Cardiac fibroblast (primary cell): ENCODE data around the gene TREM2.

Experiments
- DNase-seq, 2 donors: peaks; one replicate each; pipeline versions ENCODE4 v3.0.0 to v3.0.0-alpha.2; 2010; ENCODE audit warnings: low read depth in 2 of 2
- H3K4me3 ChIP-seq, 2 donors: replicated peaks in 1 of 2; 1 replicate in 1 of 2; 2 replicates in 1 of 2; pipeline ENCODE4 v1.5.1; 2011; ENCODE audit warnings: low read depth in 2 of 2, low read length in 2 of 2, mild to moderate bottlenecking in 2 of 2, moderate library complexity in 1 of 2
- CTCF ChIP-seq: IDR thresholded peaks from one replicate; pipeline ENCODE4 v1.5.1; 2011; ENCODE audit warnings: low read depth, mild to moderate bottlenecking, low read length, inconsistent platforms

The TREM2 gene

DNA sequence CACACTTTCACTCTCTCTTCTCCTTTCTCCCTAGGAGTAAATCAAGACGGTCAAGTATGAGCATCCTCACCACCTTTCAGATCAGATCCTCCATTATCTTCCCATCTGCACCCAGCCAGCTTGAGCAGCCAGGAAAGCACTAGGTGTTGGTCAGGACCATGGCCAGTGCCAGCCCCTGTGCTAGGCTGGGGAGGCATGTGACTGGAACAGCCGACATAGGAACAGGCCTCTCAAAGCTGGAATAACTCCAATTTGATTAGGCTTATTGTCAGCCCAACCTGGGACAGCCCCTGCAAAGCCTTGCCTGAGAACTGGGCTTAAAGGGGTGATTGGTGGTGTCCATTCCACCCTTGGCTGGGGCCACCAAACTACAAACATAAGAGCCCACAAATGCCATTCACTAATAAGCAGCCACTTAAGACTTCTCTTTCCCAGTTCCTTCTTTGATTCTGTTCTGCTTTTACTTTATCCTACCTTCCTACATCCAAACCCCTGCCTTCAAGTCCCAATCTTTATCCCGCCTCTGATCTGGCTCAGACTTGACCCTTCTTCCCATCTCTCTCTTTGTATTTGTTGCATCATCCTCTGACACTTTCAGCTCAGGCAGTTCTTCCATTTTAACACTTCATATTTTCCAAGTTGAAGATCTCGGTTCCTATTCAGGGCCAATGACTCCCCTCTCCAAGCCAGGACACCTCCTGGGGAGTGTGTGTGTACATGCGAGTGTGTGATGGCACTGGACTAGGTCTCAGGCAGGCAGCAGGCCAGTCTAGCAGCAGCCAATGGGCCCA lies 4.5 kb upstream of the TREM2 start:
- no peak for TF ChIP-seq CTCF
- H3K4me3 ChIP-seq = no peak overlapping the region
- DNase-seq = peak; percentile 15 to 22

GRCh38 chr6:41164551-41165120 lies 1.7 kb upstream of the TREM2 start:
- no peak overlapping the region for H3K4me3 ChIP-seq
- no peak for TF ChIP-seq CTCF
- no peak for DNase-seq

- no peak for DNase-seq
- TF ChIP-seq CTCF = no peak
- no peak overlapping the region for H3K4me3 ChIP-seq
These were observed 452 bp upstream of the TREM2 start for GRCh38 chr6:41163419-41163717.

DNA sequence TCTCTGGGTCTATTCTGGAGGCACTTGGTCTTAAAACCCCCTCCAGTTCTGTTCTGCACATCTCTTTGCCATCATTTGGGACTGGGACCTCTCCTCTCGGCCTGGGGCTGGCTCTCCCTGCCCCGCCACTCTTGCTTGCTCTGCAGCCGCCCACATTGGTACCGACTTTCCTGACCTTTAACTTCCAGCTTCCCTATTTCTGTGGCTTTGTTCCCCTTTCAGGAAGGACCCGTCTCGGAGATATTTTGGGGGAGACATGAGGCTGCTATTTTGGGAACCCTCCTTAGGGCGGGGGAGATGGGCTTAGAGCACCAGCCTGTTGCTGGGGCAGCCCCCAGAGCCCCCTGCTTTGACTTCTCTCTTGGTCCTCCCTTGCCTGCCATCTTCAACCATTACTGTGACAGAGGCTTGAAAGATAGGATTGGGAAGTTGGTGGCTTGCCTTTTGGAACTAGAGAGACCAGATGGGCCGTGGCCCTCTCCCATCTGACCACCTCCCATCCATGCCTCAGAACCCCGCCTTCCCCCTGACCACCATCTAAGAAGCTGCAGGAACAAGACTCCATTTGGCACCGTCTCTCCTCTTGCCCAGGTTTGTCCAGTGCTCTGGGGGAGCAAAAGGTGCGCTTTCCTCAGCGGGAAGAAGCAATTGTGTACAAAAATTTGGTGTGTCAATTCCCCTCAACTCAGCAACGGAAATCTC lies 914 bp downstream of the TREM2 start:
- H3K4me3 ChIP-seq = no peak overlapping the region
- no peak for DNase-seq
- no peak for TF ChIP-seq CTCF

- no peak overlapping the region for H3K4me3 ChIP-seq
- TF ChIP-seq CTCF = no peak
- no peak for DNase-seq
These were observed 1.5 kb downstream of the TREM2 start for GRCh38 chr6:41161380-41161779.

DNA sequence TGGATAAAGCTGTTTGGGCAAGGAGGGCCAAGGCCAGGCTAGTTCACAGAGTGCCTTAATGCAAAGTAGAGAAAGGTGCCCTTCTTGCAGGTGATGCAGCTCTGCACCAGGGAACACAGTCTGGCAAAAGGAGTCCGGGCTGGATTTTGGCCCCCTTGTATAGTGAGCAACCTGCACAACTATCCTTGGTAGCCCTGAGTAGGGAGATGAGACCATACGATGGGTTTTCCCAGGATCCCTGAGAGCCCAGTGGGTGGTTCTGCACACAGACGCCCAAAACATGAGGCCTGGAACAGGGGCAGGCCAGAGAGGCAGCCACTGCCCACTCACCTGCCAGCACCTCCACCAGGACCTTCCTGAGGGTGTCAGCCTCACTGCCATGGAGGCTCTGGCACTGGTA lies 2.0 kb downstream of the TREM2 start:
- no peak for TF ChIP-seq CTCF
- no peak for DNase-seq
- H3K4me3 ChIP-seq = no peak overlapping the region
